ENCODE measurements around the gene TGM6. TPM values are rescaled to one million over a fixed set of nuclear protein-coding genes. Genes with fewer than 3 reads are reported as not detected.

TGM6 gene
- polyA plus RNA-seq, 1 experiment: not detected

- ChIA-PET CTCF (no interaction called here), POLR2A (no interaction called here)
- Histone ChIP-seq H3K9me3 (ENCODE audit: control insufficient read depth, insufficient read depth, low read length) (peaks cover 3% of the 10 kb centered on the region; the same call in 1 of the 2 replicates), H3K4me3 (ENCODE audit: low read depth, low read length) (no peak overlapping the region), H3K27ac (ENCODE audit: low read depth, low read length) (no peak overlapping the region), H3K27me3 (ENCODE audit: control insufficient read depth, insufficient read depth, low read length) (peaks cover 3% of the 10 kb centered on the region)
- no peak for DNase-seq (ENCODE audit: low read depth, low spot score)
- no peak for TF ChIP-seq CTCF (IDR thresholded peaks at IDR 0.05; ENCODE audit: low read depth, low read length)
These were observed 13.8 kb downstream of the TGM6 start for GRCh38 chr20:2394411-2395055.

- ChIA-PET CTCF (no interaction called here), POLR2A (no interaction called here)
- DNase-seq (ENCODE audit: low read depth, low spot score): no peak
- peaks cover 3% of the 10 kb centered on the region; the same call in 1 of the 2 replicates for H3K9me3 ChIP-seq (ENCODE audit: control insufficient read depth, insufficient read depth, low read length)
- H3K27ac ChIP-seq (ENCODE audit: low read depth, low read length): no peak overlapping the region
- peaks cover 3% of the 10 kb centered on the region for H3K27me3 ChIP-seq (ENCODE audit: control insufficient read depth, insufficient read depth, low read length)
- no peak overlapping the region for H3K4me3 ChIP-seq (ENCODE audit: low read depth, low read length)
- TF ChIP-seq CTCF (IDR thresholded peaks at IDR 0.05; ENCODE audit: low read depth, low read length): no peak
These were observed 14.4 kb downstream of the TGM6 start for GRCh38 chr20:2395136-2395535.

- TF ChIP-seq CTCF (IDR thresholded peaks at IDR 0.05; ENCODE audit: low read depth, low read length): no peak
- POLR2A ChIA-PET: no interaction called here
- H3K27ac ChIP-seq (ENCODE audit: low read depth, low read length): no peak overlapping the region
- H3K27me3 ChIP-seq (ENCODE audit: control insufficient read depth, insufficient read depth, low read length): peaks cover 3% of the 10 kb centered on the region
- peaks cover 3% of the 10 kb centered on the region; the same call in 1 of the 2 replicates for H3K9me3 ChIP-seq (ENCODE audit: control insufficient read depth, insufficient read depth, low read length)
- no peak overlapping the region for H3K4me3 ChIP-seq (ENCODE audit: low read depth, low read length)
- CTCF ChIA-PET: no interaction called here
- DNase-seq (ENCODE audit: low read depth, low spot score): no peak
These were observed 15.6 kb downstream of the TGM6 start for GRCh38 chr20:2396241-2396814.

GRCh38 chr20:2397091-2397490, 16.4 kb downstream of the TGM6 start:
- Histone ChIP-seq H3K9me3 (ENCODE audit: control insufficient read depth, insufficient read depth, low read length) (peaks cover 3% of the 10 kb centered on the region; the same call in 1 of the 2 replicates), H3K27ac (ENCODE audit: low read depth, low read length) (no peak overlapping the region), H3K4me3 (ENCODE audit: low read depth, low read length) (no peak overlapping the region), H3K27me3 (ENCODE audit: control insufficient read depth, insufficient read depth, low read length) (peaks cover 3% of the 10 kb centered on the region)
- ChIA-PET CTCF (no interaction called here), POLR2A (no interaction called here)
- DNase-seq (ENCODE audit: low read depth, low spot score): no peak
- no peak for TF ChIP-seq CTCF (IDR thresholded peaks at IDR 0.05; ENCODE audit: low read depth, low read length)

- Histone ChIP-seq H3K27me3 (ENCODE audit: control insufficient read depth, insufficient read depth, low read length) (peaks cover 3% of the 10 kb centered on the region), H3K9me3 (ENCODE audit: control insufficient read depth, insufficient read depth, low read length) (peaks cover 3% of the 10 kb centered on the region; the same call in 1 of the 2 replicates), H3K4me3 (ENCODE audit: low read depth, low read length) (no peak overlapping the region), H3K27ac (ENCODE audit: low read depth, low read length) (no peak overlapping the region)
- DNase-seq (ENCODE audit: low read depth, low spot score): no peak
- ChIA-PET CTCF (no interaction called here), POLR2A (no interaction called here)
- TF ChIP-seq CTCF (IDR thresholded peaks at IDR 0.05; ENCODE audit: low read depth, low read length): no peak
These were observed 17.0 kb downstream of the TGM6 start for GRCh38 chr20:2397595-2398145.

All from AG04450 (cell line).